Measurements from ENCODE around the gene C18orf32.
"Not testable (repeated sequence)": the region's sequence is repeated elsewhere in the genome, so short reads cannot be mapped to it uniquely, and the experiment has no call there.

Gene C18orf32

GRCh38 chr18:49486953-49487710, at the start of gene C18orf32:
Gene C18orf32, minus strand, starts transcription at chr18:49487234. Its CDS starts 3,486 bp downstream, at chr18:49483748.
- peak; percentile 97 for FAIRE-seq

DNA sequence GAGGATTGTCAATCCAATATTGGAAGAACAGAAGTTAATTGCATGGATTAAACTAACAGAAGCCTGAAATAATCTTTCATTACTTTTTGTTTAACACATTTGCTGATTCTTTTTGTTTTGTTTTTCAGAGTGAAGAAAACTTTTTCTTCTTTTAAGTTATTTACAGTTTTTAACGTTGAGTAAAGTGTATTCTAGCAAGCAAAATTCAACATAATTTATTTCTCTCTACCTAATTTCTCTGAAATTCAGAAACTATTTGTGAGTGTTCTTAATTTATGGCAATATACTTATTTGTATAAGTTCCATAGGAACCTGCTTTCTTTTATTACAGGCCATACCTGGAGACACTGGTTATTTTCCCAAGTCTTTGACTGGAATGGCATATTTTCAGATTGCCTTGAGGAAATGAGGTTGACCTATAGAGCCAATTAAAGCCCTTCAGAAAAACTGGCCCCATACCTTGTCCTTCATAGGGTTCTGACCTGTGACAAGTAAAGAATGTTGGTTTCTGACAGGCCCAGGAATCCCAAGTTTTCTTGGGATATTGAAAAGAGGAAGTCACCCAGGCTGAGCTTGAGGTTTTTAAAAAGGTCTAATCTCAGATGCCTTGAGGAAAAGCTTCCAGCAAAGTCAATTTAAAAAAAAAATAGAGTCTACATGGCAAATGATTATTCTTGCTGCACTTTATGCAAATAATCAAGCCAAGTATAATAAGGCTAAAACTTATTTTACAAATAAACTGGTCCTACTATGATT, 48.0 kb upstream of the C18orf32 start:
- FAIRE-seq = peak; percentile 95

GRCh38 chr18:49531678-49532153, 44.7 kb upstream of the C18orf32 start:
- FAIRE-seq = no peak

GRCh38 chr18:49529596-49529995, 42.6 kb upstream of the C18orf32 start:
- no peak for FAIRE-seq

- FAIRE-seq = no peak
Measured at GRCh38 chr18:49527631-49528327, 40.7 kb upstream of the C18orf32 start.

DNA sequence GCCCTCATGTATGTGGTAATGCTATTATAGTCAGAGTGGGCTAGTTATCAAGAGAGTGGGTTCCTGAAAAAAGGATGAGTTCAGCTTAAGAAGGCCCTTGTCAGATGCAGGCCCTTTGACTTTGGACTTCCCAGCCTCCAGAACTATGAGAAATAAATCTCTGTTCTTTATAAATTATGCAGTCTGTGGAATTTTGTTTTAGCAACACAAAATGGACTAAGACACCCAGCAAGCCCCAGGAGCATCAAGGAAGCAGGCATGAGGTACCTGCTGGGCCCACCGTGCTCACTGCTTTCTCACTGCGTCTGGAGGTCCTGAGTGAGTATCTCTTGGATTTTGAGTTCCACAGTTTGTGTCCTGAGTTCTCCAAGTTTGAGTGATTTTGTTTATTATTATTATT, 38.9 kb upstream of the C18orf32 start:
- FAIRE-seq = no peak

DNA sequence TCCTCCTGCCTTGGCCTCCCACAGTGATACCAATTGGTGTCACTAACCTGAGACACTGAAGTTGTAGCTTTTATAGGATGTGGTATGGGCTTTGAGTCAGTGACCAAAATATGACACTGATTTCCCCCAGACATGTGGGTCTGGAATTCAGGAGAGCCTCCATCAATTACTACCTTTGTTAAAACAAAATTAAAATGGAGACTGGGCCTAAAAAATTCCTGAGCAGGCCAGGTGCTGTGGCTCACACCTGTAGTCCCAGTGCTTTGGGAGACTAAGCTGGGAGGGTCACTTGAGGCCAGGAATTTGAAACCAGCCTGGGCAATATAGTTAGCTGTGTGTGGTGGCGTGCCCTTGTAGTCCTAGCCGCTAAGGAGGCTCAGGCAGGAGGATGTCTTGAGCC, 37.9 kb upstream of the C18orf32 start:
- FAIRE-seq = no peak

DNA sequence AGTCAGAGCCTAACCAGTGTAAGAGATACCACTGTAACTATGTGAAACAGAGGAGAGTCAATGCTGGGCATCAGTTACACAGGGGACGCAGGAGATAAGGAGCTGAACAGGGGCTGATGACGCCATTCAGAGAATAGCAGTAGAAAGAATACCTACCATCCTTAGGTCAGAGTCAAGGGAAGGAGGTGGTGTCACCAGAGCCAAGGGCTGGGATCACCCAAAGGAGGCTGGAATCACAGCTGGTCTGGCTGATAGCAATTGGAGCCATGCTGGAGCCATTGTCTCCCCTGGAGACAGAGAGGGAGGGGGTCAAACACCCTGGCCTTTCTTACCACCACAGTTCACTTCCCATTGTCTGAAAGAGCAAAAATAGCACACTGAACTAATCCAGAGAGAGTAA, 37.3 kb upstream of the C18orf32 start:
- FAIRE-seq = no peak

DNA sequence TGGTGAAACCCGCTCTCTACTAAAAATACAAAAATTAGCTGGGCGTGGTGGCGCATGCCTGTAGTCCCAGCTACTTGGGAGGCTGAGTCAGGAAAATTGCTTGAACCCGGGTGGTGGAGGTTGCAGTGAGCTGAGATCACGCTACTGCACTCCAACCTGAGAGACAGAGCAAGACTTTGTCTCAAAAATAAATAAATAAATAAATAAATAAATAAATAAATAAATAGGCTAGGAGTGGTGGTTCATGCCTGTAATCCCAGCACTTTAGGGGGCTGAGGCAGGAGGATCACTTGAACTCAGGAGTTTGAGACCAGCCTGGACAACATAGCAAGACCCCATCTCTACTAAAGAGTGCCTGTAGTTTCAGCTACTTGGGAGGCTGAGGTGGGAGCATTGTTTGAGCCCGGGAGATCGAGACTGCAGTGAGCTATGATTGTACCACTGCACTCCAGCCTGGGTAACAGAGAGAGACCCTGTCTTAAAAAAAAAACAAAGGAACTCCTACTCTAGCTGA, 36.6 kb upstream of the C18orf32 start:
- FAIRE-seq = not testable (repeated sequence)

- no peak for FAIRE-seq
Measured at GRCh38 chr18:49521216-49521835, 34.3 kb upstream of the C18orf32 start.

DNA sequence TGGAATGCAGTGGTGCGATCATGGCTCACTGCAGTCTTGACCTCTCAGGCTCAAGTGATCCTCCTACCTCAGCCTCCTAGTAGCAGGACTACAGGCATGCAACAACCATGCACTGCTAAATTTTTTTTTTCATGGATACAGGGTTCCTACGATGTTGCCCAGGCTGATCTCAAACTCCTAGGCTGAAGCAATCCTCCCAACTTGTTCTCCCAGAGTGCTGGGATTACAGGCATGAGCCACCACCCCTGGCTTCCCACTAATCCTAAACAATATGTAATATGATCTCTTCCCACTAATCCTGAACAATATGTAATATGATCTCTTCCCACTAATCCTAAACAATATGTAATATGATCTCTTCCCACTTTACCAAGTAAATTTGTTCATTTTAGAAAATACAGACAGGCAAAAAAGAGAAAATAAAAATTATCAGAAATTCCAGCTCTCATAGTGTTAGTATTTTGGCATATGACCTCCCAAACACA, 33.7 kb upstream of the C18orf32 start:
- peak; percentile 88 for FAIRE-seq

GRCh38 chr18:49519101-49519971, 32.3 kb upstream of the C18orf32 start:
- FAIRE-seq = no peak

- FAIRE-seq = no peak
Measured at GRCh38 chr18:49517483-49517882, 30.4 kb upstream of the C18orf32 start.

GRCh38 chr18:49515516-49515915, 28.5 kb upstream of the C18orf32 start:
- FAIRE-seq = no peak

- not testable (repeated sequence) for FAIRE-seq
Measured at GRCh38 chr18:49515003-49515402, 28.0 kb upstream of the C18orf32 start.

DNA sequence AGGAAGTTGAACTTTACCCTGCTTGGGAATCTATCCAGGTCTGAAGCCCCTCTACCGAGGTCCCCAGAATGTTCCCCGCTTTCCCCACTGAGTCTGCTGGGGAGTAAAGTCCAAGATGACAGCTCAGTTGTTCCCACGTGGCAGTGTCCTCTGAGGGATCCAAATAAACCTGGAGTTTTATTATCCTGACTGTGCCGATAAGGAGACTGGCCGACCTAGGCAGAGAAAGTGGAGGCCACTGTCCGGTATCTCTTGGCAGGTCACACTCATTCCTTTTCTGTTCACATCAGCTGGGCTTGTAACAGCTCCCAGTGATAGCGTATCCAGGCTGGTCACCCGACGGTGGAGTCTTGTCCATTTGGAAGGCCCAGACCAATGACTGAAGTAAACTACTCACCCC, 27.5 kb upstream of the C18orf32 start:
- no peak for FAIRE-seq

GRCh38 chr18:49512876-49513275, 25.8 kb upstream of the C18orf32 start:
- not testable (repeated sequence) for FAIRE-seq

GRCh38 chr18:49510393-49511115, 23.5 kb upstream of the C18orf32 start:
- peak; percentile 79 for FAIRE-seq

DNA sequence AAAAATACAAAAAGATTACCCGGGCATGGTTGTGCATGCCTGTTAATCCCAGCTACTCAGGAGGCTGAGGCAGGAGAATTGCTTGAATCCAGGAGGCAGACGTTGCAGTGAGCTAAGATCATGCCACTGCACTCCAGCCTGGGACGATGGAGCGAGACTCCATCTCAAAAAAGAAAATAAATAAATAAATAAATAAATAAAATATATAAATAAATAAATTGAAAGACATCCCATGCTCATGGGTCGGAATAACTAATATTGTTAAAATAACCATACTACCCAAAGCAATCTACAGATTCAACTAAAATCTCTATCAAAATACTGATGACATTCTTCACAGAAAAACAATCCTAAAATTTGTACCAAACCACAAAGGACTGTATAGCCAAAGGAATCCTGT, 19.4 kb upstream of the C18orf32 start:
- FAIRE-seq = not testable (repeated sequence)

DNA sequence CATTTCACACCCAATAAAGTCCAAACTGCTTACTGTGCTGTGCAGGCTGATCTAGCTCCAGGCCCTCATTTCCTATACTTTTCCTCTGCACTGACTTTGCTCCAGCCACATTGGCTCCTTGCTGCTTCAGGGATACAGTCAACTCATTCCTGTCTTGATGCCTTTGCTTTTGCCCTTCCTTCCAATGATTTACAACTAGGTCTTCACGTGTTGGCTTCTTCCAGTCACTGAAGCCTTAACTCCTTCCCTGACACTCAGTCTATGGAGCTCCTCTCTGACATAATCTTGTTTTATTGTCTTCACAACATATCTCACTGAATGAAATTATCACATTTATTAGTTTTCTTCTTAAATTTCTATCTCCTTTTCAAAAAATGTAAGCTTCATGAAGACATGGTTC, 16.9 kb upstream of the C18orf32 start:
- FAIRE-seq = no peak

All from G401.6 (cell line).